Gastrocnemius medialis (tissue), 4 donors: ENCODE data around the gene ATRAID. TPM values are rescaled to one million over a fixed set of nuclear protein-coding genes. Genes with fewer than 3 reads are reported as not detected.
A peak's percentile ranks its signal among the peaks of the same experiment; 100 is the strongest.
"Not testable (repeated sequence)": the region's sequence is repeated elsewhere in the genome, so short reads cannot be mapped to it uniquely, and the experiment has no call there.

Experiments used
- ATAC-seq, 2 donors: fragments of 150-250 bp; one replicate each; pipeline ENCODE4 v1.9.1; 2016
- DNase-seq, 2 donors: peaks; one replicate each; pipeline ENCODE4 v3.0.0-alpha.2; 2019
- H3K27ac ChIP-seq, 4 donors: fragments of 200-600 bp; sonication (generic); 1 replicate in 1 of 4; 2 replicates in 3 of 4; pipeline ENCODE4 v1.5.1; 2016 to 2018; ENCODE audit warnings: mild to moderate bottlenecking in 2 of 4, moderate library complexity in 1 of 4
- H3K27me3 ChIP-seq, 3 donors: fragments of 200-600 bp; sonication (generic) in 2 of 3; 1 replicate in 1 of 3; 2 replicates in 2 of 3; pipeline versions ENCODE4 v1.5.1 to v1.6.0; 2016 to 2019; ENCODE audit warnings: mild to moderate bottlenecking in 1 of 3, moderate library complexity in 1 of 3
- H3K36me3 ChIP-seq, 2 donors: fragments of 200-600 bp; sonication (generic) in 1 of 2; one replicate each; pipeline ENCODE4 v1.5.1; 2017 to 2018
- H3K4me1 ChIP-seq, 2 donors: fragments of 200-600 bp; sonication (generic) in 1 of 2; one replicate each; pipeline ENCODE4 v1.5.1; 2016 to 2017; ENCODE audit warnings: mild to moderate bottlenecking in 2 of 2
- H3K4me3 ChIP-seq, 4 donors: fragments of 200-600 bp; sonication (generic) in 3 of 4; 1 replicate in 1 of 4; 2 replicates in 3 of 4; pipeline ENCODE4 v1.5.1; 2016 to 2019; ENCODE audit warnings: mild to moderate bottlenecking in 2 of 4
- H3K9me3 ChIP-seq, 3 donors: fragments of 200-600 bp; sonication (generic) in 2 of 3; 1 replicate in 1 of 3; 2 replicates in 2 of 3; pipeline ENCODE4 v1.5.1; 2016 to 2019
- POLR2A ChIP-seq, 2 donors: fragments of 450-650 bp; IDR thresholded peaks; one replicate each; pipeline ENCODE4 v1.6.1; 2017; ENCODE audit warnings: antibody characterized with exemption in 2 of 2, mild to moderate bottlenecking in 2 of 2, moderate library complexity in 2 of 2
- in situ Hi-C, 4 donors: fragments of 200-750 bp; cut with MboI; loops; one replicate each; pipeline versions ENCODE4 v1.15.0 to v1.8.0; 2017; ENCODE audit warnings: low sequenced_read_pairs in 4 of 4
- intact Hi-C: fragments of 100-400 bp; cut with DNase I; formaldehyde crosslinking; loops from one replicate; pipeline ENCODE4 v1.15.1; 2023; ENCODE audit warnings: low total_unique reads
- total RNA-seq, 4 donors: library from RNA; depleted of rRNA; stranded (reverse); fragments of >200 nt; gene quantifications; one replicate each; pipeline versions ENCODE4 v1.1.0 to v1.2.3, GENCODE V29; 2016
- TF ChIP-seq, protein P1 (sequence below), 5 experiments: fragments of 450-650 bp in 3 of 5; fragments of 200-600 bp in 2 of 5; sonication (generic) in 2 of 5; IDR thresholded peaks in 4 of 5; conservative IDR thresholded peaks in 1 of 5; 1 replicate in 4 of 5; 2 replicates in 1 of 5; pipeline ENCODE4 v1.5.1; 2016 to 2019; ENCODE audit warnings: antibody characterized with exemption in 5 of 5, mild to moderate bottlenecking in 3 of 5, moderate library complexity in 3 of 5

The ATRAID gene
- total RNA-seq, 4 donors from 2014 or later: 131 to 203 (median 171) TPM

DNA sequence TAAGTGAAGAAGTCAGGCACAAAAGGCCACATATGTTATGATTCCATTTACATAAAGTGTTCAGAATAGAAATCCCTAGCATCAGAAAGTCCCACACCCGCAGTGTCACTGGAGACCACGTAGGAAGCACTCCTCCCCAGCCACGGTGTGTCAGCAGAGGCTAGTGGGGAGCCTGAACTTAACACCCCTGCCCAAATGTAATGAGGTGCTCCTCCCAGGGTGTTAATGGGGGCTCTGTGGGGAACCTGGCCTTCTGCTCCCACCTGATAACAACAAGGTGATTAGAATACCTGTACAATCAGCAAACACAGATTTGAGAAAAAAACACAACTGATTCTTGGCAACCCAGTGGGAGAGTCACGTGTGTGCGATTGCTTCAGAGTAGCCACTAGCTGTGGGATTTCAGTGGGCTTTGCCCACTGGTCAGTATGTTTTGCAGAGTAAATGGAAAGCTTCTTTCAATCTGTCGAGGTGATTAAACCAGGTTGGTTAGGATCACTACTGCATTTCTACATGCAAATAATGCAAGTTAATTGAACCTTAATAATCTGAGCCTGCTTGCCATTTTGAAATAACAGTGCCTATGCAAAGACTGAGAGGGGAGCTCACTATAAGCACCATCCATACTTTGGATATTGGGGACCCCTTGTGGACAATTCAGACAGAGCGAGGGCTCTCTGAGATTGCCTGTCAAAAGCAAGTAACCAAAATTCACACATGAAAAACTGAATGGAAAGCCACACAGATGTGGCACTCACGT, 20.6 kb upstream of the ATRAID start:
- DNase-seq: peak in 1 of 2 donors; percentile 36
- in situ Hi-C loops: loop anchor here in 2 of 4 donors (5.0 to 25.0 kb wide), 3 partner anchors 86 to 229 kb away; partner anchors contain the start of gene MAPRE3 (in 1 of the 2)

DNA sequence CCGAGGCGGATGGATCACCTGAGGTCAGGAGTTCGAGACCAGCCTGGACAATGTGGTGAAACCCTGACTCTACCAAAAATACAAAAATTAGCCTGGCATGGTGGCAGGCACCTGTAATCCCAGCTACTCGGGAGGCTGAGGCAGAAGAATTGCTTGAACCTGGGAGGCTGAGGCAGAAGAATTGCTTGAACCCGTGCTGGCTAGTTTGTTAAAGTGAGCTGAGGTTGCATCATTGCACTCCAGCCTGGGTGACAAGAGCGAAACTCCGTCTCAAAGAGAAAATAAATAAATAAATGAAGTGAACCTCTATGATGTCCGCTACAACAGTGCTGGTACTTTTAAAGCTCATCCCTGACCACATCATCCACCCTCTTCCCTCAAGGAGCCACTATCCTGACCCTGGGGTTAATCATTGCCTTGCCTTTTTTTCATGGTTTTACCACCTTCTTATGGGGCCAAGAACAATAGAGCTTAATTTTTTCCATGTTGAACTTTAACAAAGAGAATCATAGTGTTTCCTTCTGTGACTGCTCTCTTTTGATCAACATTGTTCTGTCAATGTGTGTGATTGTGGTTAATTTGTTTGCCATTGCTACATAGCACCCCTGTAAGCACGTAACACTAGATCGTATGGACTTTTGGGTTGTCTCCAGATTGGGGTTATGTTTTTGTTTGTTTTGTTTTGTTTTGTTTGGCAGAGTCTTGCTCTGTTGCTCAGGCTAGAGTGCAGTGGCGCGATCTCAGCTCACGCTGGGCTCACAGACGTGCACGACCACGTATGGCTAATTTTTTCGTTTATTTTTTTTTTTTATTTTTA, 17.1 kb upstream of the ATRAID start:
- no peaks in the 10 kb centered on the region for H3K36me3 ChIP-seq
- no peaks in the 10 kb centered on the region for H3K4me1 ChIP-seq
- H3K27me3 ChIP-seq: no peaks in the 10 kb centered on the region
- TF ChIP-seq POLR2A (IDR thresholded peaks at IDR 0.05): no peak
- TF ChIP-seq, protein P1, sequence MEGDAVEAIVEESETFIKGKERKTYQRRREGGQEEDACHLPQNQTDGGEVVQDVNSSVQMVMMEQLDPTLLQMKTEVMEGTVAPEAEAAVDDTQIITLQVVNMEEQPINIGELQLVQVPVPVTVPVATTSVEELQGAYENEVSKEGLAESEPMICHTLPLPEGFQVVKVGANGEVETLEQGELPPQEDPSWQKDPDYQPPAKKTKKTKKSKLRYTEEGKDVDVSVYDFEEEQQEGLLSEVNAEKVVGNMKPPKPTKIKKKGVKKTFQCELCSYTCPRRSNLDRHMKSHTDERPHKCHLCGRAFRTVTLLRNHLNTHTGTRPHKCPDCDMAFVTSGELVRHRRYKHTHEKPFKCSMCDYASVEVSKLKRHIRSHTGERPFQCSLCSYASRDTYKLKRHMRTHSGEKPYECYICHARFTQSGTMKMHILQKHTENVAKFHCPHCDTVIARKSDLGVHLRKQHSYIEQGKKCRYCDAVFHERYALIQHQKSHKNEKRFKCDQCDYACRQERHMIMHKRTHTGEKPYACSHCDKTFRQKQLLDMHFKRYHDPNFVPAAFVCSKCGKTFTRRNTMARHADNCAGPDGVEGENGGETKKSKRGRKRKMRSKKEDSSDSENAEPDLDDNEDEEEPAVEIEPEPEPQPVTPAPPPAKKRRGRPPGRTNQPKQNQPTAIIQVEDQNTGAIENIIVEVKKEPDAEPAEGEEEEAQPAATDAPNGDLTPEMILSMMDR (IDR thresholded peaks at IDR 0.05 in 4 of 5, conservative IDR thresholded peaks at IDR 0.05 in 1 of 5): no peak
- H3K4me3 ChIP-seq: no peak overlapping the region
- no peak overlapping the region for H3K27ac ChIP-seq
- DNase-seq: no peak
- H3K9me3 ChIP-seq: no peaks in the 10 kb centered on the region
- in situ Hi-C loops: loop anchor here in 2 of 4 donors (5.0 to 25.0 kb wide), 3 partner anchors 90 to 232 kb away; partner anchors contain the start of gene MAPRE3 (in 1 of the 2)
- ATAC-seq: no peak
- intact Hi-C loops: no loop called here

More for the DNA sequence above, 20.6 kb upstream of the ATRAID start:
- no peaks in the 10 kb centered on the region for H3K36me3 ChIP-seq
- no peaks in the 10 kb centered on the region for H3K9me3 ChIP-seq
- peak; percentile 80 to 82 for ATAC-seq
- no peak overlapping the region for H3K4me3 ChIP-seq
- TF ChIP-seq, protein P1 (IDR thresholded peaks at IDR 0.05 in 4 of 5, conservative IDR thresholded peaks at IDR 0.05 in 1 of 5): peak; percentile 43 to 74 (median 66)
- no peak for TF ChIP-seq POLR2A (IDR thresholded peaks at IDR 0.05)
- H3K4me1 ChIP-seq: peaks cover under 1 to 15% of the 10 kb centered on the region in 2 donors
- H3K27me3 ChIP-seq: no peaks in the 10 kb centered on the region
- H3K27ac ChIP-seq: no peak overlapping the region
- intact Hi-C loops: loop anchor here (1.0 kb wide), 2 partner anchors 21 to 93 kb away; no protein-coding TSS in a partner anchor

DNA sequence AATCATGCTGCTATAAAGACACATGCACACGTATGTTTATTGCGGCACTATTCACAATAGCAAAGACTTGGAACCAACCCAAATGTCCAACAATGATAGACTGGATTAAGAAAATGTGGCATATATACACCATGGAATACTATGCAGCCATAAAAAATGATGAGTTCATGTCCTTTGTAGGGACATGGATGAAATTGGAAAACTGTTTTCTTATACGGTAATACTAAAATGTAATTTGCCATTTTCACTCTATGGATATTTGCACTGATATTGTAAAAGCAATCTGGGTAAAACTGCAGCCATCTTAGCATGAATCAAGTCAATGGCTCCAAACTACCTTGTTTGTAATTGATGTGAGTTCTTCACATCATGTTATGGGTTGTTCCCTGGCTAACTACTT, 16.0 kb upstream of the ATRAID start:
- H3K4me3 ChIP-seq, intact Hi-C loops, H3K36me3 ChIP-seq, DNase-seq, H3K27ac ChIP-seq, H3K27me3 ChIP-seq, ATAC-seq, H3K9me3 ChIP-seq, H3K4me1 ChIP-seq: not testable (repeated sequence)
- in situ Hi-C loops: loop anchor here in 2 of 4 donors (10.0 to 25.0 kb wide), 2 partner anchors 91 to 233 kb away; partner anchors contain the start of gene MAPRE3 (in 1 of the 2)

DNA sequence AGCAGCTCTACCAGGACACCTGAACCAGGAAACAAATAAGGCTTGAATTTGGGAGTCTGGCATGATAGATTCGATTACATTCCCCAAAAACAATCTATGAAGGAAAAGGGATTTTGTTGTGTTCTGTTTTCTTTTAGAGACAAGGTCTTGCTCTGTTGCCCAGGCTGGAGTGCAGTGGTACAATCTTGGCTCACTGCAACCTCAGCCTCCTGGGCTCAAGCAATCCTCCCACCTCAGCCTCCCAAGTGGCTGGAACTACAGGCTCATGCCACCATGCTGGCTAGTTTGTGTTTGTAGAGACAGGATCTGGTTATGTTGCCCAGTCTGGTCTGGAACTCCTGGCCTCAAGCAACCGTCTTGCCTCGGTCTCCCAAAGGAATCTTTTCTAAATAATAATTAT, 13.8 kb upstream of the ATRAID start:
- H3K4me1 ChIP-seq, DNase-seq, H3K27ac ChIP-seq, H3K9me3 ChIP-seq, H3K4me3 ChIP-seq, H3K27me3 ChIP-seq, ATAC-seq, intact Hi-C loops: not testable (repeated sequence)
- H3K36me3 ChIP-seq: peaks cover 0 to 28% of the 10 kb centered on the region in 2 donors
- in situ Hi-C loops: loop anchor here in 2 of 4 donors (10.0 to 25.0 kb wide), 2 partner anchors 93 to 236 kb away; partner anchors contain the start of gene MAPRE3 (in 1 of the 2)

DNA sequence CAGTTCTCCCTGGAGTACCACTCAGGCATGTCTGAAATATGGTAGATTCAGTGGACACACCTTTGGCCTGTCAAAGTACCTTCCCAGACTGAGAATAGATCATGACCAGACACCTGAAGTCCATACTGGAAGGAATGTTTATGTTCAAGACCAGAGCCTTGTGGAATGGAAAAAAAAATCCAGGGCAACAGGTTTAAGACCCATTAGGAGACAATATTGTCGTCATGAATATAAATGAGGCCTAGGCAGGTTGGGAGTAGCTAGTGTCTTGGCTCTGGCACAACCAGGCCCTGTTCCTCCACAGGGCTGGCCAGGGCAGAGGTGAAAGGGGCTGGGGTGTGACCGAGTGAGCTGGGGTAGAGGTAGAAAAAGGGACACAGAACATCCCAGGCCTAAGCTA, 13.2 kb upstream of the ATRAID start:
- H3K27me3 ChIP-seq: no peaks in the 10 kb centered on the region
- no peak overlapping the region for H3K4me3 ChIP-seq
- H3K36me3 ChIP-seq: peaks cover 0 to 33% of the 10 kb centered on the region in 2 donors
- in situ Hi-C loops (loop anchor here in 2 of 4 donors (10.0 to 25.0 kb wide), 2 partner anchors 94 to 236 kb away; partner anchors contain the start of gene MAPRE3 (in 1 of the 2)), intact Hi-C loops (no loop called here)
- ATAC-seq (no peak), DNase-seq (no peak)
- H3K27ac ChIP-seq: no peak overlapping the region
- TF ChIP-seq, protein P1 (IDR thresholded peaks at IDR 0.05 in 4 of 5, conservative IDR thresholded peaks at IDR 0.05 in 1 of 5): no peak
- no peak for TF ChIP-seq POLR2A (IDR thresholded peaks at IDR 0.05)
- H3K9me3 ChIP-seq: no peaks in the 10 kb centered on the region
- no peaks in the 10 kb centered on the region for H3K4me1 ChIP-seq
